Mucosa of gallbladder (tissue), 1 donor: ENCODE data around the gene HCAR1. TPM values are rescaled to one million over a fixed set of nuclear protein-coding genes. Genes with fewer than 3 reads are reported as not detected.
"Not testable (repeated sequence)": the region's sequence is repeated elsewhere in the genome, so short reads cannot be mapped to it uniquely, and the experiment has no call there.

Source experiments
- DNase-seq: peaks from one replicate; pipeline ENCODE4 v3.0.0-alpha.2; 2020; ENCODE audit warnings: low spot score
- total RNA-seq: library from RNA; stranded (reverse); gene quantifications from one replicate; pipeline ENCODE4 v1.2.1, GENCODE V29; 2021
- donor health status: DM: no; HTN: no; CAD: no.

Gene HCAR1
- total RNA-seq, 1 donor from 2014 or later = 0.20 TPM

GRCh38 chr12:122721057-122721545, 9.5 kb downstream of the HCAR1 start:
- DNase-seq = peak; percentile 14

- DNase-seq = not testable (repeated sequence)
These were observed 14.0 kb downstream of the HCAR1 start, which contains the start of gene HCAR3 for GRCh38 chr12:122716658-122717057. Gene HCAR3, minus strand, starts transcription at chr12:122716811. Its CDS starts 74 bp downstream, at chr12:122716737.

- not testable (repeated sequence) for DNase-seq
These were observed 15.4 kb downstream of the HCAR1 start for GRCh38 chr12:122715211-122715610.

GRCh38 chr12:122713491-122714188, 17.0 kb downstream of the HCAR1 start:
- not testable (repeated sequence) for DNase-seq

GRCh38 chr12:122711266-122711665, 19.4 kb downstream of the HCAR1 start:
- DNase-seq = not testable (repeated sequence)

- DNase-seq = not testable (repeated sequence)
These were observed 20.3 kb downstream of the HCAR1 start for GRCh38 chr12:122710341-122710740.

- DNase-seq = not testable (repeated sequence)
These were observed 21.4 kb downstream of the HCAR1 start for GRCh38 chr12:122709287-122709686.

- not testable (repeated sequence) for DNase-seq
These were observed 26.8 kb downstream of the HCAR1 start for GRCh38 chr12:122703841-122704240.

- DNase-seq = not testable (repeated sequence)
These were observed 27.6 kb downstream of the HCAR1 start, which contains the start of gene HCAR2 for GRCh38 chr12:122702890-122703611. Gene HCAR2, minus strand, starts transcription at chr12:122703357. Its CDS starts 74 bp downstream, at chr12:122703283.

GRCh38 chr12:122701481-122701880, 29.2 kb downstream of the HCAR1 start:
- DNase-seq = not testable (repeated sequence)

GRCh38 chr12:122700038-122700710, 30.5 kb downstream of the HCAR1 start:
- DNase-seq = not testable (repeated sequence)

GRCh38 chr12:122696922-122697321, 33.7 kb downstream of the HCAR1 start:
- not testable (repeated sequence) for DNase-seq

GRCh38 chr12:122691566-122691965, 39.1 kb downstream of the HCAR1 start:
- DNase-seq = no peak

- DNase-seq = no peak
These were observed 42.4 kb downstream of the HCAR1 start for GRCh38 chr12:122688291-122688690.

GRCh38 chr12:122687086-122687485, 43.6 kb downstream of the HCAR1 start:
- DNase-seq = peak; percentile 67

GRCh38 chr12:122686538-122686937, 44.1 kb downstream of the HCAR1 start:
- DNase-seq = no peak

GRCh38 chr12:122684297-122684813, 46.3 kb downstream of the HCAR1 start:
- DNase-seq = no peak

- DNase-seq = no peak
These were observed 48.8 kb downstream of the HCAR1 start for GRCh38 chr12:122681814-122682213.

- DNase-seq = not testable (repeated sequence)
These were observed 49.7 kb downstream of the HCAR1 start for GRCh38 chr12:122680989-122681388.

- DNase-seq = not testable (repeated sequence)
These were observed 53.9 kb downstream of the HCAR1 start for GRCh38 chr12:122676781-122677180.
